HepG2 (cell line): Measurements from ENCODE around the gene TPRN. TPM values are rescaled to one million over a fixed set of nuclear protein-coding genes. Genes with fewer than 3 reads are reported as not detected.

Experiments used
- CENPT ChIP-seq: sonication (generic); formaldehyde crosslinking; IDR thresholded peaks from 2 replicates; pipeline ENCODE4 v1.8.0; 2022; ENCODE audit warnings: low read depth, mild to moderate bottlenecking, moderate library complexity, missing genetic modification reagents
- SMYD3 ChIP-seq: sonication (generic); formaldehyde crosslinking; IDR thresholded peaks from 2 replicates; pipeline ENCODE4 v1.8.1; 2023; ENCODE audit warnings: mild to moderate bottlenecking, missing genetic modification reagents
- TCF7L2 ChIP-seq: IDR thresholded peaks from 2 replicates; pipeline ENCODE4 v1.6.1; 2011; ENCODE audit warnings: mild to moderate bottlenecking, low read depth, low read length, moderate library complexity
- YY1 ChIP-seq: IDR thresholded peaks from 2 replicates; pipeline ENCODE4 v1.6.1; 2011; ENCODE audit warnings: low read length, low read depth, moderate library complexity, mild to moderate bottlenecking; ENCODE audit not compliant: insufficient read depth, insufficient replicate concordance
- ZKSCAN1 ChIP-seq: fragments of 150-350 bp; IDR thresholded peaks from 2 replicates; pipeline ENCODE4 v1.6.1; 2014; ENCODE audit warnings: low read length
- polyA plus RNA-seq, 8 experiments: library from polyadenylated mRNA; depleted of rRNA in 3 of 8; stranded (reverse) in 7 of 8; unstranded in 1 of 8; fragments of >200 nt; fragmentation: Illumina TruSeq in 4 of 8; extraction: Trizol in 4 of 8; gene quantifications; 2 replicates each; pipeline versions ENCODE4 v1.2.1 to v1.2.3, GENCODE V29; 2011 to 2016; ENCODE audit warnings: low read depth in 4 of 8, missing spikeins in 1 of 8, mixed read lengths in 1 of 8; ENCODE audit not compliant: insufficient read depth in 1 of 8
- total RNA-seq, 5 experiments: library from RNA; depleted of rRNA; stranded (reverse); fragments of >200 nt; fragmentation: Illumina TruSeq; extraction: Trizol; gene quantifications; 2 replicates each; pipeline ENCODE4 v1.2.3, GENCODE V29; 2016; ENCODE audit warnings: low read depth in 1 of 5
- TF ChIP-seq, protein P1 (sequence below): sonication (generic); formaldehyde crosslinking; IDR thresholded peaks from 2 replicates; pipeline ENCODE4 v1.5.0; 2020; ENCODE audit warnings: mild to moderate bottlenecking, missing genetic modification reagents
- TF ChIP-seq, protein P2 (sequence below): IDR thresholded peaks from 2 replicates; pipeline ENCODE4 v1.6.1; 2018; ENCODE audit warnings: missing genetic modification reagents, mild to moderate bottlenecking, missing compliant biosample characterization
- TF ChIP-seq, protein P3 (sequence below): sonication (generic); formaldehyde crosslinking; IDR thresholded peaks from 2 replicates; pipeline ENCODE4 v1.4.0; 2020; ENCODE audit warnings: missing genetic modification reagents
- TF ChIP-seq, protein P4 (sequence below): sonication (generic); formaldehyde crosslinking; IDR thresholded peaks from 2 replicates; pipeline ENCODE4 v1.5.0; 2020; ENCODE audit warnings: mild to moderate bottlenecking, missing genetic modification reagents, borderline replicate concordance
- TF ChIP-seq, protein P5 (sequence below): sonication (generic); formaldehyde crosslinking; IDR thresholded peaks from 2 replicates; pipeline ENCODE4 v1.5.1; 2020; ENCODE audit warnings: mild to moderate bottlenecking, missing genetic modification reagents, borderline replicate concordance
- TF ChIP-seq, protein P6 (sequence below): sonication (generic); formaldehyde crosslinking; IDR thresholded peaks from 2 replicates; pipeline ENCODE4 v1.9.0; 2021; ENCODE audit warnings: missing genetic modification reagents, mild to moderate bottlenecking, borderline replicate concordance

The TPRN gene
- total and polyA plus RNA-seq, 2 of the 13 experiments (the other 11 are each of a cell fraction or from before 2014, with no cell fraction given) = 10.1 to 19.2 TPM

DNA sequence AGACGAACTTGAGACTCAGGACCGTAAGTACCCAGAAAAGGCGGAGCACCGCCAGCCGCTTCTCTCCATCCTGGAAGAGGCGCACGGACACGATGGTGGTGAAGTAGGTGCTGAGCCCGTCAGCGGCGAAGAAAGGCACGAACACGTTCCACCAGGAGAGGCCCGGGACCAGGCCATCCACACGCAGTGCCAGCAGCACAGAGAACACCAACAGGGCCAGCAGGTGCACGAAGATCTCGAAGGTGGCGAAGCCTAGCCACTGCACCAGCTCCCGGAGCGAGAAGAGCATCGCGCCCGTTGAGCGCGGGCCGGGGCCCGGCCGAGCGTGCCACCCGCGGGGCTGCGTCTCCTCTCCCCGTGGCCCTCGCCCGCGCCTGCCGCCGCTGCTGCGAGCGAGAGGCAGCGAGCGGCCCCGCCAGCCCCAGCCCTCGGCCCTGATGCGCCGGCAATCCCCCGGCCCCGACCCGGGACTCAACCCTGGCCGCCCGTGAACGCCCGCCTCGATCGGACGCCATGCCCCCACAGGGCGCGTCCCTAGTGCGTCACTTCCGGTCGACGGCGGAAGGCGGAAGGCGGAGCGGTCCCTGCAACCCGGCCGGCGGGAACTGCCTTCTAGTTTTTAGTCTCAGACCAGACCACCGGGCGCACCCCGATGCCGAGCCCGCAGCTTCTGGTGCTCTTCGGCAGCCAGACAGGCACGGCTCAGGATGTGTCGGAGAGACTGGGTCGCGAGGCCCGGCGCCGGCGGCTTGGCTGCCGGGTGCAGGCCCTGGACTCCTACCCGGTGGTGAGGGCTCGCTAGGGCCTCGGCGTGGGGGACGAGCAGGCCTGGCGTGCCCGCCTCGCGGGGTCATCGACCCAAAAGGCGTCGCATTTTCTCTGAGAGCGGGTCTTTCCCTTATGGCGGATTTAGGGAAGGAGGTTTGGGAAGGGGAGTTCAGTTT lies 4.9 kb upstream of the TPRN start, which contains the start of the genes NDOR1 and TMEM203 (continued):
- TF ChIP-seq, protein P1, sequence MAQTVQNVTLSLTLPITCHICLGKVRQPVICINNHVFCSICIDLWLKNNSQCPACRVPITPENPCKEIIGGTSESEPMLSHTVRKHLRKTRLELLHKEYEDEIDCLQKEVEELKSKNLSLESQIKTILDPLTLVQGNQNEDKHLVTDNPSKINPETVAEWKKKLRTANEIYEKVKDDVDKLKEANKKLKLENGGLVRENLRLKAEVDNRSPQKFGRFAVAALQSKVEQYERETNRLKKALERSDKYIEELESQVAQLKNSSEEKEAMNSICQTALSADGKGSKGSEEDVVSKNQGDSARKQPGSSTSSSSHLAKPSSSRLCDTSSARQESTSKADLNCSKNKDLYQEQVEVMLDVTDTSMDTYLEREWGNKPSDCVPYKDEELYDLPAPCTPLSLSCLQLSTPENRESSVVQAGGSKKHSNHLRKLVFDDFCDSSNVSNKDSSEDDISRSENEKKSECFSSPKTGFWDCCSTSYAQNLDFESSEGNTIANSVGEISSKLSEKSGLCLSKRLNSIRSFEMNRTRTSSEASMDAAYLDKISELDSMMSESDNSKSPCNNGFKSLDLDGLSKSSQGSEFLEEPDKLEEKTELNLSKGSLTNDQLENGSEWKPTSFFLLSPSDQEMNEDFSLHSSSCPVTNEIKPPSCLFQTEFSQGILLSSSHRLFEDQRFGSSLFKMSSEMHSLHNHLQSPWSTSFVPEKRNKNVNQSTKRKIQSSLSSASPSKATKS (CRISPR knock-in tag) = no peak
- TF ChIP-seq SMYD3 (CRISPR knock-in tag) = 0 out of 2 replicates have a peak, but pooled peaks have one; percentile 47
- TF ChIP-seq, protein P2, sequence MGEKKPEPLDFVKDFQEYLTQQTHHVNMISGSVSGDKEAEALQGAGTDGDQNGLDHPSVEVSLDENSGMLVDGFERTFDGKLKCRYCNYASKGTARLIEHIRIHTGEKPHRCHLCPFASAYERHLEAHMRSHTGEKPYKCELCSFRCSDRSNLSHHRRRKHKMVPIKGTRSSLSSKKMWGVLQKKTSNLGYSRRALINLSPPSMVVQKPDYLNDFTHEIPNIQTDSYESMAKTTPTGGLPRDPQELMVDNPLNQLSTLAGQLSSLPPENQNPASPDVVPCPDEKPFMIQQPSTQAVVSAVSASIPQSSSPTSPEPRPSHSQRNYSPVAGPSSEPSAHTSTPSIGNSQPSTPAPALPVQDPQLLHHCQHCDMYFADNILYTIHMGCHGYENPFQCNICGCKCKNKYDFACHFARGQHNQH = peak; percentile 76; the same call in 1 of the 2 replicates
- TF ChIP-seq TCF7L2 = no peak
- TF ChIP-seq, protein P3, sequence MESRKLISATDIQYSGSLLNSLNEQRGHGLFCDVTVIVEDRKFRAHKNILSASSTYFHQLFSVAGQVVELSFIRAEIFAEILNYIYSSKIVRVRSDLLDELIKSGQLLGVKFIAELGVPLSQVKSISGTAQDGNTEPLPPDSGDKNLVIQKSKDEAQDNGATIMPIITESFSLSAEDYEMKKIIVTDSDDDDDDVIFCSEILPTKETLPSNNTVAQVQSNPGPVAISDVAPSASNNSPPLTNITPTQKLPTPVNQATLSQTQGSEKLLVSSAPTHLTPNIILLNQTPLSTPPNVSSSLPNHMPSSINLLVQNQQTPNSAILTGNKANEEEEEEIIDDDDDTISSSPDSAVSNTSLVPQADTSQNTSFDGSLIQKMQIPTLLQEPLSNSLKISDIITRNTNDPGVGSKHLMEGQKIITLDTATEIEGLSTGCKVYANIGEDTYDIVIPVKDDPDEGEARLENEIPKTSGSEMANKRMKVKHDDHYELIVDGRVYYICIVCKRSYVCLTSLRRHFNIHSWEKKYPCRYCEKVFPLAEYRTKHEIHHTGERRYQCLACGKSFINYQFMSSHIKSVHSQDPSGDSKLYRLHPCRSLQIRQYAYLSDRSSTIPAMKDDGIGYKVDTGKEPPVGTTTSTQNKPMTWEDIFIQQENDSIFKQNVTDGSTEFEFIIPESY = peak; percentile 35; the same call in 1 of the 2 replicates
- TF ChIP-seq CENPT (CRISPR knock-in tag) = no peak
- TF ChIP-seq YY1 = peak; percentile 94
- TF ChIP-seq, protein P4, sequence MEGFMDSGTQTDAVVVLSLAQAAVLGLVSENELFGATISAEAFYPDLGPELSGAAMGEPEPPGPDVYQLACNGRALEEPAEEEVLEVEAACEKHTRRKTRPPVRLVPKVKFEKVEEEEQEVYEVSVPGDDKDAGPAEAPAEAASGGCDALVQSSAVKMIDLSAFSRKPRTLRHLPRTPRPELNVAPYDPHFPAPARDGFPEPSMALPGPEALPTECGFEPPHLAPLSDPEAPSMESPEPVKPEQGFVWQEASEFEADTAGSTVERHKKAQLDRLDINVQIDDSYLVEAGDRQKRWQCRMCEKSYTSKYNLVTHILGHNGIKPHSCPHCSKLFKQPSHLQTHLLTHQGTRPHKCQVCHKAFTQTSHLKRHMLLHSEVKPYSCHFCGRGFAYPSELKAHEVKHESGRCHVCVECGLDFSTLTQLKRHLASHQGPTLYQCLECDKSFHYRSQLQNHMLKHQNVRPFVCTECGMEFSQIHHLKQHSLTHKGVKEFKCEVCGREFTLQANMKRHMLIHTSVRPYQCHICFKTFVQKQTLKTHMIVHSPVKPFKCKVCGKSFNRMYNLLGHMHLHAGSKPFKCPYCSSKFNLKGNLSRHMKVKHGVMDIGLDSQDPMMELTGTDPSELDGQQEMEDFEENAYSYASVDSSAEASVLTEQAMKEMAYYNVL (CRISPR knock-in tag) = peak; percentile 59
- TF ChIP-seq, protein P5, sequence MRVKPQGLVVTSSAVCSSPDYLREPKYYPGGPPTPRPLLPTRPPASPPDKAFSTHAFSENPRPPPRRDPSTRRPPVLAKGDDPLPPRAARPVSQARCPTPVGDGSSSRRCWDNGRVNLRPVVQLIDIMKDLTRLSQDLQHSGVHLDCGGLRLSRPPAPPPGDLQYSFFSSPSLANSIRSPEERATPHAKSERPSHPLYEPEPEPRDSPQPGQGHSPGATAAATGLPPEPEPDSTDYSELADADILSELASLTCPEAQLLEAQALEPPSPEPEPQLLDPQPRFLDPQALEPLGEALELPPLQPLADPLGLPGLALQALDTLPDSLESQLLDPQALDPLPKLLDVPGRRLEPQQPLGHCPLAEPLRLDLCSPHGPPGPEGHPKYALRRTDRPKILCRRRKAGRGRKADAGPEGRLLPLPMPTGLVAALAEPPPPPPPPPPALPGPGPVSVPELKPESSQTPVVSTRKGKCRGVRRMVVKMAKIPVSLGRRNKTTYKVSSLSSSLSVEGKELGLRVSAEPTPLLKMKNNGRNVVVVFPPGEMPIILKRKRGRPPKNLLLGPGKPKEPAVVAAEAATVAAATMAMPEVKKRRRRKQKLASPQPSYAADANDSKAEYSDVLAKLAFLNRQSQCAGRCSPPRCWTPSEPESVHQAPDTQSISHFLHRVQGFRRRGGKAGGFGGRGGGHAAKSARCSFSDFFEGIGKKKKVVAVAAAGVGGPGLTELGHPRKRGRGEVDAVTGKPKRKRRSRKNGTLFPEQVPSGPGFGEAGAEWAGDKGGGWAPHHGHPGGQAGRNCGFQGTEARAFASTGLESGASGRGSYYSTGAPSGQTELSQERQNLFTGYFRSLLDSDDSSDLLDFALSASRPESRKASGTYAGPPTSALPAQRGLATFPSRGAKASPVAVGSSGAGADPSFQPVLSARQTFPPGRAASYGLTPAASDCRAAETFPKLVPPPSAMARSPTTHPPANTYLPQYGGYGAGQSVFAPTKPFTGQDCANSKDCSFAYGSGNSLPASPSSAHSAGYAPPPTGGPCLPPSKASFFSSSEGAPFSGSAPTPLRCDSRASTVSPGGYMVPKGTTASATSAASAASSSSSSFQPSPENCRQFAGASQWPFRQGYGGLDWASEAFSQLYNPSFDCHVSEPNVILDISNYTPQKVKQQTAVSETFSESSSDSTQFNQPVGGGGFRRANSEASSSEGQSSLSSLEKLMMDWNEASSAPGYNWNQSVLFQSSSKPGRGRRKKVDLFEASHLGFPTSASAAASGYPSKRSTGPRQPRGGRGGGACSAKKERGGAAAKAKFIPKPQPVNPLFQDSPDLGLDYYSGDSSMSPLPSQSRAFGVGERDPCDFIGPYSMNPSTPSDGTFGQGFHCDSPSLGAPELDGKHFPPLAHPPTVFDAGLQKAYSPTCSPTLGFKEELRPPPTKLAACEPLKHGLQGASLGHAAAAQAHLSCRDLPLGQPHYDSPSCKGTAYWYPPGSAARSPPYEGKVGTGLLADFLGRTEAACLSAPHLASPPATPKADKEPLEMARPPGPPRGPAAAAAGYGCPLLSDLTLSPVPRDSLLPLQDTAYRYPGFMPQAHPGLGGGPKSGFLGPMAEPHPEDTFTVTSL (CRISPR knock-in tag) = no peak
- no peak for TF ChIP-seq ZKSCAN1
- TF ChIP-seq, protein P6, sequence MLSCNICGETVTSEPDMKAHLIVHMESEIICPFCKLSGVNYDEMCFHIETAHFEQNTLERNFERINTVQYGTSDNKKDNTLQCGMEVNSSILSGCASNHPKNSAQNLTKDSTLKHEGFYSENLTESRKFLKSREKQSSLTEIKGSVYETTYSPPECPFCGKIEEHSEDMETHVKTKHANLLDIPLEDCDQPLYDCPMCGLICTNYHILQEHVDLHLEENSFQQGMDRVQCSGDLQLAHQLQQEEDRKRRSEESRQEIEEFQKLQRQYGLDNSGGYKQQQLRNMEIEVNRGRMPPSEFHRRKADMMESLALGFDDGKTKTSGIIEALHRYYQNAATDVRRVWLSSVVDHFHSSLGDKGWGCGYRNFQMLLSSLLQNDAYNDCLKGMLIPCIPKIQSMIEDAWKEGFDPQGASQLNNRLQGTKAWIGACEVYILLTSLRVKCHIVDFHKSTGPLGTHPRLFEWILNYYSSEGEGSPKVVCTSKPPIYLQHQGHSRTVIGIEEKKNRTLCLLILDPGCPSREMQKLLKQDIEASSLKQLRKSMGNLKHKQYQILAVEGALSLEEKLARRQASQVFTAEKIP (CRISPR knock-in tag) = no peak
